GM12892 (cell line): ENCODE results near the gene ESPL1.

Experiments used
- POLR2A ChIP-seq: IDR thresholded peaks from 2 replicates; pipeline ENCODE4 v1.6.1; 2011; ENCODE audit warnings: low read depth, low read length, control low read depth
- POLR2AphosphoS5 ChIP-seq: IDR thresholded peaks from 2 replicates; pipeline ENCODE4 v1.6.1; 2011; ENCODE audit warnings: low read depth, low read length, control low read depth

GRCh38 chr12:53288322-53288721, 20.2 kb downstream of the ESPL1 start:
- TF ChIP-seq POLR2AphosphoS5 (no peak), POLR2A (no peak)
